ENCODE measurements around the gene SIPA1.
"Not testable (repeated sequence)": the region's sequence is repeated elsewhere in the genome, so short reads cannot be mapped to it uniquely, and the experiment has no call there.

The SIPA1 gene

DNA sequence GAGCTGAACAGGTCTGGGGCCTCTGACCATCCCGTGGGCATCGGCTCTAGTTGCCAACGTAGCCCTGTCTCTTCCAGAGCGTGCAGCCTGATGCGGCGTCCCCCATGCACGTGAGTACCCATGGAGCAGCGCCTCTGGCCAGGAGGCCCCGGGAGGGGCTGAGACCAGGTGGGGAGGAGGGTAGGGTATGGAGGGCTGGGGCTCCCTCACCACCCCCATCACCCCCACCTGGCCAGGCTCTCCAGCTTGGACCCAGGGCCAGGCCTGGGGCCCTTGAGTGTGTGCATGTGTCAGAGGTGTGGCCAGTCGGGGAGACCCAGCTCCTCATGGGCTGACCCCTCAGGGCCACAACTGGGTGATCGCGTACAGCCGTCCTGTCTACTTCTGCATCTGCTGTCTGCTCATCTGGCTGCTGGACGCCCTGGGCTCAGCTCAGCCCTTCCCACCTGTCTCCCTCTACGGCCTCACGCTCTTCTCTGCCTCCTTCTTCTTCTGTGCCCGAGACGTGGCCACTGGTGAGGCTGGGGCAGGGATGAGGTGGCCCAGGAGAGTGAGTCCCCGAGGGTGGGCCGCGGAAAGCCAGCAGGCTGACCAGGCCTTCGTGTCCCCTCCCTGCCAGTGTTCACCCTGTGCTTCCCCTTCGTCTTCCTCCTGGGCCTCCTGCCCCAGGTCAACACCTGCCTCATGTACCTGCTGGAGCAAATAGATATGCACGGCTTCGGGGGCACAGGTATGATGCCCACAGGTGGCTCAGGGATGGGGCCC is 13.9 kb upstream of the SIPA1 start:
- no peak for DNase-seq

DNA sequence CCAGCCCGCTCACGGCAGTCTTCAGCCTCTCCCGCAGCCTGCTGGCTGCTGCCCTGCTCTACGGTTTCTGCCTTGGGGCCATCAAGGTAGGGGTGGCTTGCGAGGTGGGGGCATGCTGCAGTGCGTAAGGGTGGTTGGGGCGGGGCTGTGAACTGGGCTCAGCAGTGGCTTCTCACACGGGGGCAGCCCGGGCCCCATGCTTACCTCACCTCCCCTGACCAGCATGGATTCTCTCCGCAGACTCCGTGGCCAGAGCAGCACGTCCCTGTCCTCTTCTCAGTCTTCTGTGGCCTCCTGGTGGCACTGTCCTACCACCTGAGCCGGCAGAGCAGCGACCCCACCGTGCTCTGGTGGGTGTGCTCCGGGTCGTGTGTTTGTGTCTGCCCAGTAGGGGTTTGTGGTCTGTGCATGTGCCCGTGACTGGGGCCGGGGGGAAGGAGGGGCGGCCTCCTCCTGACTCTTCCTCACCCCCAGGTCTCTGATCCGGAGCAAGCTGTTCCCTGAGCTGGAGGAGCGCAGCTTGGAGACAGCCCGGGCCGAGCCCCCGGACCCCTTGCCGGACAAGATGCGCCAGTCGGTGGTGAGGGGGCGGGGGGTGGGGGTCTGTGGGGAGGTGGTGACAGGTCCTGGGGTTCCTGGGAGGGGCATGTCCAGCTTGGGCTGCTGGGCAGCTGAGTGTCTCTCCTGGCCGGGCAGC is 12.8 kb upstream of the SIPA1 start:
- DNase-seq: no peak

DNA sequence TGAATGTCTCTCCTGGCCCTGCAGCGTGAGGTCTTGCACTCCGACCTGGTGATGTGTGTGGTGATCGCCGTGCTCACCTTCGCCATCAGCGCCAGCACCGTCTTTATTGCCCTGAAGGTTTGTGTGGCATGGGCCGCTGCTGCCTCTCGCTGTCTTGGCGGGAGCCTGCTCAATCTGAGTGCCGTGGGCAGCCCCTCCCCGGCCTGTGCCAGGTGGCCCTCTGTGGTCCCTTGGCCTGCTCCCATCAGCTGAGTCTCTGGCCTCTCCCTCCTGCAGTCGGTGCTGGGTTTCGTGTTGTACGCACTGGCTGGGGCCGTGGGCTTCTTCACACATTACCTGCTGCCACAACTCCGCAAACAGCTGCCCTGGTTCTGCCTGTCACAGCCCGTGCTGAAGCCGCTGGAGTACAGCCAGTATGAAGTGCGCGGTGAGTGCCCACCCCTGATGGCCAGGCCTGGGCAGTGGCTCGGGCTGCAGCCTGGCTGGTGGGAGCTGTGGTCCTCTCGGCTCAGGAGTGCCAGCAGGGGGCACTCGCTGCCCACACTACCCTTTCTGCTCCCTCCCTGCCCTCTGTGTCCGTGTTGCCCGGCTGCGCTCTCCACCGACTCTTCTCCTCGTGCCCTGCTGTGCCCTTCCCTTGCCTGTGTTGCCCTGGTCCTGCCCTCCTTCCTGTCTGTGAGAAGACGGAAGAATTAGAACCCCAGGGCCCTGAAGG is 12.1 kb upstream of the SIPA1 start:
- DNase-seq: peak; percentile 72

DNA sequence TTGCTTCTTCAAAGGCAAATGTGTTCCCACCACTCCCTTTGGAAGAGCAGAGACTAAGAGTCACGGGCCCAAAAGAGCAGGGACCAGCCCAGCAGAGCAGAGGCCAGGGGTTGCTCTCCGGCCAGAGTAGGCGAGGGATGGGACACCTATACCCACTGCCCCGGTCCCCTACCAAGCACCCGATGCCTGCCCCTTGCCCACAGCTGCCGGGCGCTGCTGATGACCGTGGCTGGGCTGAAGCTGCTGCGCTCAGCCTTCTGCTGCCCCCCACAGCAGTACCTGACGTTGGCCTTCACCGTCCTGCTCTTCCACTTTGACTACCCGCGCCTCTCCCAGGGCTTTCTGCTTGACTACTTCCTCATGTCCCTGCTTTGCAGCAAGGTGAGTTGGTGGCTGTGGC is 10.7 kb upstream of the SIPA1 start:
- no peak for DNase-seq

DNA sequence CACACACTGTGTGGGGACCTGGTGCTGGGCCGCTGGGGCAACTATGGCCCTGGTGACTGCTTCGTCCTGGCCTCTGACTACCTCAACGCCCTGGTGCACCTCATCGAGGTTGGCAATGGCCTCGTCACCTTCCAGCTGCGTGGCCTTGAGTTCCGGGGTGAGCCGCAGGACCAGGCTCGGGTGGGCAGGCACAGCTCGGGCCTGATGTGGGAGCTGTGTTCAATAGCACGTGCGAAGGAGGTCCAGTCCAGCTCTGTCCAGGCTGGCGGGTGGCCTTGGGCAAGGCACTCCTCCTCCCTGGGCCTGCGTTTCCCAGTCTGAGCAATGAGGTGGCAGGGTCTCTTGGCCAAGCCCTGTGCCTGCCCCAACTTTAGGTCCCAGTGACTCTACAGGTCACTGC is 8.3 kb upstream of the SIPA1 start:
- no peak for DNase-seq

DNA sequence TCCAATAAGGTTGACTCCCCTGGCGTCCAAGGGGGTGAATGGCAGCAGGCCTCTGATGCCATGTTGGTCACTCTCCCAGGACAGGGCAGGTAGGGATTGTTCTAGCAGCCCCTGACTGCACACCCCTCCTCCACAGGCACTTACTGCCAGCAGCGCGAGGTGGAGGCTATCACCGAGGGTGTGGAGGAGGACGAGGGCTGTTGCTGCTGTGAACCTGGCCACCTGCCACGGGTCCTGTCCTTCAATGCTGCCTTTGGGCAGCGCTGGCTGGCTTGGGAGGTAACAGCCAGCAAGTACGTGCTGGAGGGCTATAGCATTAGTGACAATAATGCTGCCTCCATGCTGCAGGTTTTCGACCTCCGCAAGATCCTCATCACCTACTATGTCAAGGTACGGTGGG is 7.7 kb upstream of the SIPA1 start:
- DNase-seq: no peak

DNA sequence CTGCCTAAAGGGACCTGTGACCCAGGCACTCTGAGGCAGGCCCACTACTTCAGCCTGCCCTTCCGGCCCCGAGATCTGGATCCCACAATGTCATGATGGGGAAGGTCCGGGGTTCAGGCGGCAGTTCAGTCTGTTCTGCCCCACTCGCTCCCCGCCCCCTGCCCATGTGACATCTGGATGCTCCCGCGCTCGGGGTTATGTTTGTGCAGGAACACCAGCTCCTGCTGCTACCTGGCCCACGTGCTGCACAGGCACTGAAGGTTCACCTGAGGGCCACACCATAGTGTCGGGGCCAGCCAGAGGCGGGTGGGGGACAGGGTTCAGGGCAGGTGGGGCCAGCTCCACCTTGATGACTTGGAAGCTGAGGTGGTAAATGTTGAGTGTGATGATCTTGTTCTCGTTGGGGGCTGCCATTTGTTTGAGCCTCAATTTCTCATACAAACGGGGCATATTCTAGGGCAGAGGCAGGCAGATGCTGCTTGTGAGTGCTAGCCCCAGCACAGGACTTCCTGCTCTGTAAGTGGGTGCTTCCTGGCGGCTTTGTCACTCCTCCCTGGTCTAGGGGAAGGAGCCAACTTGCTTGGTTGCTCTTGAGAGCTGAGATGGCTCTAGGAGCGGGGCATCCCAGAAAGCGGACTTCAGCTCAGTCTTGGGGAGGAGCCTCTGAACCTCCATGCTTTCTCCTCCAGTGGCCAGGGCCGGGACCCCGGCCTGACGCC is 4.4 kb upstream of the SIPA1 start:
- DNase-seq: peak; percentile 39

DNA sequence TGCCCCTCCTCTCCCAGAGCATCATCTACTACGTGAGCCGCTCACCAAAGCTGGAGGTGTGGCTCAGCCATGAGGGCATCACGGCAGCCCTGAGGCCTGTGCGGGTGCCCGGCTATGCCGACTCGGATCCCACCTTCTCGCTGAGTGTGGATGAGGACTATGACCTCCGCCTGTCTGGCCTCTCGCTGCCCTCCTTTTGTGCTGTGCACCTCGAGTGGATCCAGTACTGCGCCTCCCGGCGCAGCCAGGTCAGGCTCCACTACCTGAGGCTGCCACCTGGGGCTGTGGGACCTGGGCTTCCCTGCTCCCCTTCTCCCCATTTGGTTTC is 3.8 kb upstream of the SIPA1 start:
- no peak for DNase-seq

DNA sequence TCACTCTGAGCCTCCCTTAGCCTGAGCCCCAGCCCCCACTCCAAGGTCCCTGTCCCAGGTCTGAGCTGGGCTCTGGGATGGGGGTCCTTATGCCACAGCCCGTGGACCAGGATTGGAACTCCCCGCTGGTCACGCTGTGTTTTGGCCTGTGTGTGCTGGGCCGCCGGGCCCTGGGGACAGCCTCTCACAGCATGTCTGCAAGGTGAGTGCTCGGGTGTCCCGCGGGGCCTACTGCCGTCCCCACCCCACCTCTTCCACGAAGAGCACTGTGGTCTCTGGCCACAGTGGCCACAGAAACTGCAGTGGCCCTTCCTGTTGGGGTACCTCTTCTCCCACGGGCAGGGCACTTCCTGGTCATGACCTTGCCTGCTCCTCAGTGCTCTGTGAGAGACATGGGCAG is 3.5 kb upstream of the SIPA1 start:
- DNase-seq: no peak

DNA sequence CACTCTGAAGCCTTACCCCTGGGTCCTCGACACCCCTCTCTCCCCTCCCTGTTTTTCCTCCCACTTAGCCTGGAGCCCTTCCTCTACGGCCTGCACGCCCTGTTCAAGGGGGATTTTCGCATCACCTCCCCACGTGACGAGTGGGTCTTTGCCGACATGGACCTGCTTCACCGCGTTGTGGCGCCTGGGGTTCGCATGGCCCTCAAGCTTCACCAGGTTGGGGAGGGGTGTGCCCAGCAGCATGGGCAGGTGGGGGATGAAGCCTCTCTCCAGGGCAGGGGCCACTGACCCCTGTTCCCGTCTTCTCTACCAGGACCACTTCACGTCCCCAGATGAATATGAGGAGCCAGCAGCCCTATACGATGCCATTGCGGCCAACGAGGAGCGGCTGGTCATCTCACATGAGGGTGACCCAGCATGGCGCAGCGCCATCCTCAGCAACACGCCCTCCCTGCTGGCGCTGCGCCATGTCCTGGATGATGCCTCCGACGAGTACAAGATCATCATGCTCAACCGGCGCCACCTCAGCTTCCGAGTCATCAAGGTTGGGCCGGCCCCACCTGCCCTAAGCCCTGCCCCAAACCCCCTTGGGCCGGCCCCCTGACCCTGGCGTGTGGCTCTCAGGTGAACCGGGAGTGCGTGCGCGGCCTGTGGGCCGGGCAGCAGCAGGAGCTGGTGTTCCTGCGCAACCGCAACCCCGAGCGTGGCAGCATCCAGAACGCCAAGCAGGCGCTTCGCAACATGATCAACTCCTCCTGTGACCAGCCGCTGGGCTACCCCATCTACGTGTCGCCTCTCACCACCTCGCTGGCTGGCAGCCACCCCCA is 2.8 kb upstream of the SIPA1 start:
- DNase-seq: no peak

DNA sequence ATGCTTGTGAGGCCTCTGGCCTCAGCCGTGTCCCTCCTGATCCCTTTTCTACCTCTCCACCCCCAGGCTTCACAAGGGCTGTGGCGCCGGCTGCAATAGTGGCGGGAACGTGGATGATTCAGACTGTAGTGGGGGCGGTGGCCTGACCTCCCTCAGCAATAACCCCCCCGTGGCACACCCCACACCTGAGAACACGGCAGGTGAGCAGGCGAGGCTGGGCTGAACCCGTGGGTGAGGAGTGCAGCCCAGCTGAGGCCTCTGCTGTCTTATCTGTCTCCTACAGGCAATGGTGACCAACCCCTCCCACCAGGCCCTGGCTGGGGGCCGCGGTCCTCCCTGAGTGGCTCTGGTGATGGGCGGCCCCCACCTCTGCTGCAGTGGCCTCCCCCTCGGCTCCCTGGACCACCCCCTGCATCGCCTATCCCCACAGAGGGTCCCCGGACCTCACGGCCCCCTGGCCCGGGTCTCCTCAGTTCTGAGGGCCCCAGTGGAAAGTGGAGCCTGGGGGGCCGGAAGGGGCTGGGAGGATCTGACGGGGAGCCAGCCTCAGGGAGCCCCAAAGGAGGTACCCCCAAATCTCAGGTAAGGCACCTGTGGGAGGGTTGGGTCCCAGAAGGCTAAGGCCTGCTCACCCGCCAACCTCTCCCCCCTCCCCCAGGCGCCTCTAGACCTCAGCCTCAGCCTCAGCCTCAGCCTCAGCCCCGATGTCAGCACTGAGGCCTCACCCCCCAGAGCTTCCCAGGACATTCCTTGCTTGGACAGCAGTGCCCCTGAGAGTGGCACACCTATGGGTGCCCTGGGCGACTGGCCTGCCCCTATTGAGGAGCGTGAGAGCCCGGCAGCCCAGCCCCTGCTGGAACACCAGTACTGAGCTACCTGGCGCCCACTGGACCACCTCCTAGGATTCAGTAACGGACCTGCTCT is 1.5 kb upstream of the SIPA1 start:
- no peak for DNase-seq

DNA sequence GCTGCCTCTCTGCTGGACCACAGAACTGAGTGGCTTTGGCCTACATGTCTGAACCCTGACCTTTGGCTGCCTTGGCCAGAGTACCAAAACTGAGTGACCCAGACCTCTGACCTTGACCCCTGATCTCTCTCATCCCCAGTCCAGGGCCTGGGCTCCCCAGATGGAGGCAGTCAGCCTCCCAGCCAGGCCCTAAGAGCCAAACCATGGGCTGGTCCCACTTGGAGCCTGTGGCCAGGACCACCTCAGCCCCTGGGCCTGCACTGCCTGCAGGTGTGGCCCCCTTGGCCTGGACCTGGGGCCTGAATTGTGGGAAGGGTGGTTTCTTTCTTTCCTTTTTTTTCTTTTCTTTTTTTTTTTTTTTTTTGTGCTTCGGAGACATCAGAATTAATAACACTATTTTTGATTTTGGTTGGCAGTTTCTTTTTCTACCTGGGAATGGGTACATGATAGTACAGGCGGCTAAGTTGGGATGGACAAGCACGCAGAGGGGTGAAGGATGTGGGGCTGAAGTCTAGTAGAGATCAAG is 806 bp upstream of the SIPA1 start:
- DNase-seq: no peak

DNA sequence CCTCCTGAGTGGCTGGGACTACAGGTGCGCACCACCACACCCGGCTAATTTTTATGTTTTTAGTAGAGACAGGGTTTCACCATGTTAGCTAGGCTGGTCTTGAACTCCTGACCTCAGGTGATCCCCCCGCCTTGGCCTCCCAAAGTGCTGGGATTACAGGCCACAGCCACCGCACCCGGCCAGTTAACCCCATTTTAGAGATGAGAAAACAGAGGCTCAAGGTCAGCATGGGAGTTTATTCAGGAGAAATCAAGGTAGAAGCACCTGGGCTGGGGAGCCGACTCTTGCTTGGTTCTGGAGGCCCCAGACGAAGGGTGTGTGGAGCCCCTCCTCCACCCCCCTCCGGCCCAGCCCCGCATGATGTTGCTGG is 1.3 kb downstream of the SIPA1 start:
- DNase-seq: not testable (repeated sequence)

DNA sequence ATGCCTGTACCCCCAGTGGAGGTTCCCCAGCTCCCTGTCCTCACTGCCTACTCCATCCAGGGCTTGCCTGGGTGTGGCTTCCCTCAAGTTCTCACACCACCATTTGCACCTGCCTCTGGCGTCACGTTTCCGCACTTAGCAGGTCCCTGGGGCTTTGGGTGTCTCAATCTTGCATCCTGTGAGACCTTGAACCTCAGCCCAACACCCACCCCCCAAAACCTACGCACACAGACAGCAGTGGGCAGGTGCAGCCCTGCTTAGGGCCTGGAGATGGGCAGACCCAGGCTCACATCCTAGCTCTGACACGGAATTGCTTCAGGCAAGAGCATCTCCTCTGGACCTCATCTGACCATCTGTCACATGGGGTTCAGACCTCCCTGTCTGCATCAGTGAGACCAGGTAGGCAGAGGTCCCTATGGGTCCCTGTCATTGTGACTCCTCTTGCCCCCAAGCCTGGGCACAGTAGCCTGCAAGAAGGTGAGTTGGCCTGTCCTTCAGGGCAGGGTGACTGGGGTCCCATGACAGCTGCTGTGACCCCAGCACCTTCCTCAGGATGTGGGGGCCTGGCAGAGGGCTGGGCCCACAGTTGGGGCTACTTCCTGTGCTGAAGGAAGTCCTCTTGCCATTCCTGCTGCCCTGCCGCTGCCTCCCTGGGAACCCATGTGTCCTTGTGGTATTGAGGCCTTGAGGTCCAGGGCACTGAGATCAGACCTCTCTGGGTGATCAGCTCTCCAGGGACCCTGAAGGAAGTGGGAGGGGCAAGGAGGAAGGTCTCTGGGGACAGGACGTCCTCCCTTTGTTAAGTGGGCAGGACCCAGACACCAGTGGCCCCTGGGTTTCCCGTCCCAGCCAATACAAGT is 2.0 kb downstream of the SIPA1 start:
- DNase-seq: peak; percentile 77

DNA sequence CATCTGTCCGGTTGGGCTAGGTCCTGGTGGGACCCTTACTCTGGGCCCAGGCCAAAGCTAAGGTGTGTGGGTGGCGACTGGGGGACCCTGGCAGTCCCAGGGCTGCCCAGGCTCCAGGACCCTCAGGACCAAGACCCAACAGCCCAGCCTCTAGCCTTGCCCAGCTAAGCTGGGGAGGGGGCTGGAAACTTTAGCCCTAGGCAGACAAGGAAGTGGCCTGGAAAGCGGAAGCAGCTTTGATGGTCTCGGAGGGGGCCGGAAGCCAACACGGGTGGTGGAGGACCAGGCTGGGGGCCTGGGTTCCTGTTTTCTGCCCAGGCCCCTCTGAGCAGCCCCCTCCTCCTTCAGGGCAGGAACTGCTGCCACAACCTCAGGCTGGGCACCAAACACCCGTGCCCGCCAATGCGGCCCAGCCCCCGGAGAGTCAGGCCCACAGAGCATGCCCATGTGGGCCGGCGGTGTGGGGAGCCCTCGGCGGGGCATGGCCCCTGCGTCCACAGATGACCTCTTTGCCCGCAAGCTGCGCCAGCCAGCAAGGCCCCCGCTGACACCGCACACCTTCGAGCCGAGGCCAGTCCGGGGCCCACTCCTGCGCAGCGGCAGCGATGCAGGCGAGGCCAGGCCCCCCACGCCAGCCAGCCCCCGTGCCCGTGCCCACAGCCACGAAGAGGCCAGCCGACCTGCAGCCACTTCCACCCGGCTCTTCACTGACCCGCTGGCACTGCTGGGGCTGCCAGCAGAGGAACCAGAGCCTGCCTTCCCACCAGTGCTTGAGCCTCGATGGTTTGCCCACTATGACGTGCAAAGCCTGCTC is 2.8 kb downstream of the SIPA1 start:
- peak; percentile 64 for DNase-seq

DNA sequence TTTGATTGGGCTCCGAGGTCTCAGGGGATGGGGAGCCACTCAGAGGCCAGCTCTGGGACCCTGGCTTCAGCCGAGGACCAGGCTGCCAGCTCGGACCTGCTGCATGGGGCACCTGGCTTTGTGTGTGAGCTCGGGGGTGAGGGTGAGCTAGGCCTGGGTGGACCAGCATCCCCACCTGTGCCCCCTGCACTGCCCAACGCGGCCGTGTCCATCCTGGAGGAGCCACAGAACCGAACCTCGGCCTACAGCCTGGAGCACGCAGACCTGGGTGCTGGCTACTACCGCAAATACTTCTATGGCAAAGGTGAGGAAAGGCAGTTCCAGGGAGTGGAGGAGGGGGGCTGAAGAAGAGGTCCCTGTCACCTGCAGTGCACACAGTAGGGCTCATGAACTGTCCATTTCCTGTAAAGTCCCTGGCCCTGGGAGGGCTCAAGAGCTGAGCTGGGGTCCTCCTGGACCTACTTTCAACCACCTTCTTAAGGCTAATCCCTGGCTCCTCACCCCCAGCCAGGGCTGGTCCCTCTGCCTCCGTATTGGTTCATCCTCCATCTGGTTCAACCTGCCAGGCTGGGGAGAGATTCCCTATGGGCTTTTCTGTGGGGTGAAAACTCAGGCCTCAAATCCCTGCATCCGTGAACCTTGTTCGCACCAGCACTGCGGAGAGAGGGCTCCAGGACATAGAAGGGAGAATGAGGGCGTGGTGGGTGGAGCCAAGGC is 3.6 kb downstream of the SIPA1 start:
- DNase-seq: no peak

DNA sequence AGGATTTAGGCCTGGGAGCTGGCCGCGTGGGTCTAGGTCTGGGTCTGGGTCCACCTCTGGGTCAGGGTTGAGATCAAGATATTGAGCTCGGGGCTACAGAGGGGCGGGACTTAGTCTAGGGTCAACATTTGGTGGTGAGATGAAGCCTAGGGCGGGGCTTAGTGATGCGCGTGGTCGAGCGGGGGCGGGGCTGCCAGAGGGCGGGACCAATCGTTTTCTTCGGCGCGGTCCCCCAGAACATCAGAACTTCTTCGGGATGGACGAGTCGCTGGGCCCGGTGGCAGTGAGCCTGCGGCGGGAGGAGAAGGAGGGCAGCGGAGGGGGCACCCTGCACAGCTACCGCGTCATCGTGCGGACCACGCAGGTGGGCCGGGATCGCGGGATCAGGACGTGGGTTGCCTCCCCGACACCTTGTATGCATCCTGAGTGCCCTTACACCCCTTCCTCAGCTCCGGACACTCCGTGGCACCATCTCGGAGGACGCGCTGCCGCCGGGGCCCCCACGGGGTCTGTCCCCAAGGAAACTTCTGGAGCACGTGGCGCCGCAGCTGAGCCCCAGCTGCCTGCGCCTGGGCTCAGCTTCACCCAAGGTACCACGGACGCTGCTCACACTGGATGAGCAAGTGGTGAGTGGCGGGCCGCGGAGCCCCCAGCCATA is 4.2 kb downstream of the SIPA1 start:
- no peak for DNase-seq

DNA sequence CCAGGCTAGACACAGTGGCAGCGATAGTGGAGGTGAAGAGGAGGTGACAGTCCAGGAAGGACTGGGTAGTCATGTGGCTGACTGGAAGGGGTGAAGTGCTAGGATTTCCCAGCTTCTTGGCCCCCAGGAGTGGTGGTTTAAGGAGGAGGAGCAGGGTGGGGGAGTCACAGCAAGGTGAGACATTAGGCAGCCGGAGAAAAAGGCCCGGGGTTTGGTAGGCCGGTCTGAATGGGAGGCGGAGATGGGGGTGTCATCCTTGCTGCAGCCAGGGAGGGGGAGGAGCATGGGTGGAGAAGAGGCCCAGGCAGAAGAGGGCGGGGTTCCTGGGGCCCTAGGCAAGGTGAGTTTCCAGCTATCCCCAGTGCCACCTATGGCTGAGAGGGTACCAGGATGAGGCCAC is 6.1 kb downstream of the SIPA1 start:
- peak; percentile 51 for DNase-seq

All from CD4-positive, alpha-beta T cell treated with Interleukin-6 for 4 hours (primary cell).